Cardiac septum (tissue), 1 donor: ENCODE measurements around the gene DEDD2. TPM values are rescaled to one million over a fixed set of nuclear protein-coding genes. Genes with fewer than 3 reads are reported as not detected.
A peak's percentile ranks its signal among the peaks of the same experiment; 100 is the strongest.
"Not testable (repeated sequence)": the region's sequence is repeated elsewhere in the genome, so short reads cannot be mapped to it uniquely, and the experiment has no call there.

Source experiments
- DNase-seq: peaks from one replicate; pipeline ENCODE4 v3.0.0-alpha.2; 2020; ENCODE audit warnings: low spot score
- intact Hi-C: fragments of 100-400 bp; cut with DNase I; formaldehyde crosslinking; loops from one replicate; pipeline ENCODE4 v1.14.0; 2022
- long read RNA-seq: library from polyadenylated mRNA; unstranded; transcript quantifications from one replicate; pipeline ENCODE4 v2.0.0, GENCODE V29; 2021
- total RNA-seq: library from RNA; stranded (reverse); fragmentation: NEBNext Ultra II Directional; extraction: Animal tissue kit (Norgen Biotek cat#: 25700); gene quantifications from one replicate; pipeline ENCODE4 v1.2.1, GENCODE V29; 2021
- donor health status: DM: no; HTN: no; CAD: no.

The DEDD2 gene, protein sequence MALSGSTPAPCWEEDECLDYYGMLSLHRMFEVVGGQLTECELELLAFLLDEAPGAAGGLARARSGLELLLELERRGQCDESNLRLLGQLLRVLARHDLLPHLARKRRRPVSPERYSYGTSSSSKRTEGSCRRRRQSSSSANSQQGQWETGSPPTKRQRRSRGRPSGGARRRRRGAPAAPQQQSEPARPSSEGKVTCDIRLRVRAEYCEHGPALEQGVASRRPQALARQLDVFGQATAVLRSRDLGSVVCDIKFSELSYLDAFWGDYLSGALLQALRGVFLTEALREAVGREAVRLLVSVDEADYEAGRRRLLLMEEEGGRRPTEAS
- 10.2 TPM for total RNA-seq
- long read RNA-seq, transcript DEDD2-205 (5 exons, 1,183 nt), result major isoform, 14 of 21 reads
- long read RNA-seq, partial matches to known transcripts, result 3 of 21 reads
- long read RNA-seq, other reads (novel, unspliced or antisense), result 1 of 21 reads

DNA sequence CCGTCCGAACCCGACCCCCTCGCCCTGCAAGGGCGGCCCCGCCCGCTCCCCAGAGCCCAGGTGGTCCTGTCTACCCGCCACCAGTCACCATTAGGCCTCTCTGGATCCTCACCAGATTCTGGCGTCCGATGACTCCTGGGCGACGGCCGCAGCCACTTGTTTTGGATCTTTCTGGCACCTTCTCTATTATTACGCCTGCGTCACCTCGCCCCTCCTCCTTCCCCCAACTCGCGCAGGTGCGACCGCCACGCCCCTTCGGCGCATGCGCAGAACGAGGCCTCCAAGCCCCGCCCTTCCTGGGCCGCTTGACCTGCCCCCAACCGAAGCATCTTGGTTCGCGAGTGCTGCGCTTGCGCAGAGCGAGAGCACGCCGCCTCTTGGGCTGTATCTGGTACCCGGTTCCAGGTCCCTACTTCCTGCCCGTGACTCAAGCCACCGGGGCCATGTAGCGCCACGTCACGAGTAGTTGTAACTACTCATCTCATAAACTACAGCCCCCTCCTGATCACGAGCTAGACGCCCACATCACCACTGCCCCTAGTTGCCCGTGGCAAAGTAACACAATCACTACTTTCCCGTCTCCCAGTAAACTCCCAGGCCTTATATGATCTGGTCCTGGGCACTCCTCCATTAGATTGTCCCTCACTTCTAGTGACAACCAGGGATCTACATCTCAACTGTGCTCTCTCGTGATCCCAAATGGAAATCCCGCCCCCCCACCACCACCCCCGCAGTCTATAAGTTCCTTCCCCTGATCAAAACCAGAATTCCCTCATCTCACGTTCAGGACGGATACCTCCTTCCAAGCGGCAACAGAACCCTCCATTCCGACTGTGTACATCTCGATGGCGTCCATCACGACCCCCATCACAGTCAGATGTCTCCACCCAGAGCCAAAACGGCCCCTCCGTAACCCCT, at the start of gene DEDD2:
TSS of gene DEDD2 (minus strand) at position 158 of the 918 bp plus-strand sequence. CDS start 670 bp downstream, outside the sequence.
- peak; percentile 100 for DNase-seq
- intact Hi-C loops, result loop anchor here (2.0 kb wide), 1 partner anchor 25 kb away; the partner anchor contains the start of gene GSK3A

DNA sequence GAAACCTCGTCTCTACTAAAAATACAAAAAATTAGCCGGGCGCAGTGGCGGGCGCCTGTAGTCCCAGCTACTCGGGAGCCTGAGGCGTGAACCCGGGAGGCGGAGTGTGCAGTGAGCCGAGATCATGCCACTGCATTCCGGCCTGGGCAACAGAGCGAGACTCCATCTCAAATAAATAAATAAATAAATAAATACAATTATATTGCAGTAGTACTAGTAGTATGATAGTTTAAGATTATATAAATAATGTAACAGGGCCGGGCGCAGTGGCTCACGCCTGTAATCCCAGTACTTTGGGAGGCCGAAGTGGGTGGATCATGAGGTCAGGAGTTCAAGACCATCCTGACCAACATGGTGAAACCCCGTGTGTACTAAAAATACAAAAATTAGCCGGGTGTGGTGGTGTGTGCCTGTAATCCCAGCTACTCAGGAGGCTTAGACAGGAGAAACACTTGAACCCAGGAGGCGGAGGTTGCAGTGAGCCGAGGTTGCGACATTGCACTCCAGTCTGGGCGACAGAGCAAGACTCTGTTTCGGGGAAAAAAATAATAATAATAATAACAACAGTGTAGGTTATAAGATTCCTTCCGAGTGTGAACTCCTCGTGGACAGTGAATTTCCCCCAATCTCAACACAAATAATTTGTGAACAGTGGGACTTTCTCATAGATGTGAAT, 49.6 kb upstream of the DEDD2 start:
- intact Hi-C loops, result loop anchor here (1.0 kb wide), 1 partner anchor 11 kb away; no protein-coding TSS in a partner anchor
- DNase-seq, result not testable (repeated sequence)

DNA sequence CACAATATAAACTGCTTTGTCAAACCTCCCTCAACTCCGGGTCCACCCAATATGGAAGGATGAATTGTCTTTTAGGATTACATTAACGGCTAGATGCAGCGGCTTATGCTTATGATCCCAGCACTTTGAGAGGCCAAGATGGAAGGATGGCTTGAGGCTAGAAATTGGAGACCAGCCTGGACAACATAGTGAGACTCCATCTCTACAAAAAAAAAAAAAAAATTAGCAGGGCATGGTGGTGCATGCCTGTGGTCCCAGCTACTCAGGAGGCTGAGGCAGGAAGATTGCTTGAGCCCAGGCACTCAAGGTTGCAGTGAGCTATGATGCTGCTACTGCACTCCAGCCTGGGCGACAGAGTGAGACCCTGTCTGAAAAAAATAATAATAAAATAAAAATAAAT, 48.6 kb upstream of the DEDD2 start:
- intact Hi-C loops, DNase-seq: not testable (repeated sequence)

DNA sequence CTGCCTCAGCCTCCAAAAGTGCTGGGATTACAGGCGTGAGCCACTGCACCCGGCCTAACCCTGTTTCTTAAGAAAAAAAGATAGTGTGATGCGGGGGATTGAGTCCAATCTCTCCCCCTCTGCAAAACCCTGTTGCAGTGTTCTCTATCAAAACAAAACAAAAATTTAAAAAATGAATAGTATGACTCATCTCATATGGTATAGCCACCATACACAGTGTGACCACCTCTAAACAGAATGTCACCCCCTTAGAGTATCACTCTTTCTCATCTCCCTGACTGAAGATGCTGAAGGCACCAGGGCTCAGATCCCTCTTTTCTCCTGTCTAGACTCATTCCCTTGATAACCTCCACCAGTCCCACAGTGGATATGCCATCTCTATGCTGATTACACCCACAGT, 44.3 kb upstream of the DEDD2 start:
- no peak for DNase-seq
- intact Hi-C loops, result no loop called here

DNA sequence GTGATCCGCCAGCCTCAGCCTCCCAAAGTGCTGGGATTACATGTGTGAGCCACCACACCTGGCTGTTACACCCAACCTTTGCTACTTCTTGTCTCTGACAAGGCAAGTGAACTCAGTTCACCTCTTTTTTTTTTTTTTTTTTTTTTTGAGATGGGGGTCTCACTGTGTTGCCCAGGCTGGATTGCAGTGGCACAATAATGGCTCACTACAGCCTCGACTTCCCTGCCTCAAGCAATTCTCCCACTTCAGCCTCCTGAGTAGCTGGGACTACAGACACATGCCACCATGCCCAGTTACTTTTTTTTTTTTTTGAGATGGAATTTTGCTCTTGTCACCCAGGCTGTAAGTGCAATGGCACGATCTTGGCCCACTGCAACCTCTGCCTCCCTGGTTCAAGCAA, 40.4 kb upstream of the DEDD2 start:
- intact Hi-C loops, DNase-seq: not testable (repeated sequence)

DNA sequence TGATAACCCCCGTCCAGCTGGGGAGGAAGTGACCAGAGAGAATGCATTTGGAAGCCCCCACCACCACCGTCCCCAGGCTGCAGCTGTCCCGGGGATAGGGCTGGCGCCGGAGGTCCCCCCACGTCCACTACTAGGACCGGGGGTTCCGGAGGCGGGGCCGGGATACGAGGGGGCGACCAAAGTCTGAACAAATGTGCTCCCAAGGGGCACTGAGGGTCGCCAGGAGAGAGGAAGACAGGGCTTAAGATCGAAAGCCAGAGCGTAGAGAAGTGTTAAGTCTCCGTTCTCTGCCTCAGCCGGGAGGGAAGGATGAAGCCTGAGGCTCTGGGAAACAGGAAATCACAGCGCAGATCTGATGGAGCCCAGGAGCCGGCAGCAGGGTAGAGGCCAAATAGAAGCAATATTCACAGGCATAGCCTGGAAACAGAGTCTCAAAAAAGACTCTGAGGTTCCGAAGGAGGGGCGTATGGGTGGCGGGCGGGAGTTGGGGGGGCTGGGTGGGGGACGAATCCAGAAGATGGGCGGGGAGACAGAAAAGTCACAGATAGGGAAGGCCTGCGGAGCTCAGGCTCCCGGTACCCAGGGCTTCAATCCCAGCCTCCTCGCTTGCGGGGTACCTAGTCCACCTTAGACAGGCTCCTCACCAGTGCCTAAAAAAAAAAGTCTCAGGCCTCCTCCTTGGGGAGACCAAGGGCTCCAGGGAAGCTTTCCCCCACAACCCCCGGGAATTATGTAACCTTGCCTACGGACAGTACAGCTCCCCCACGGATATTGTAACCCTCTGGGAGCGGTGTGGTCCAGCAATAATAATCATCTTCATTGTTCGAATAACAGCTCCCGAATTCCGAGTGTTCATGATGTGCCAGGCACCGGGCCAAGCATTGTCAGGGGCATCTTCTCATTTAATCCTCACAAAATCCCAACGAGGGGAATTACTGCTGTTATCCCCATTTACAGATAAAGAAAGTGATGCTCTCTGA, 38.6 kb upstream of the DEDD2 start:
- intact Hi-C loops, result loop anchor here (1.0 kb wide), 2 partner anchors 11 to 24 kb away; no protein-coding TSS in a partner anchor
- peak; percentile 78 for DNase-seq

DNA sequence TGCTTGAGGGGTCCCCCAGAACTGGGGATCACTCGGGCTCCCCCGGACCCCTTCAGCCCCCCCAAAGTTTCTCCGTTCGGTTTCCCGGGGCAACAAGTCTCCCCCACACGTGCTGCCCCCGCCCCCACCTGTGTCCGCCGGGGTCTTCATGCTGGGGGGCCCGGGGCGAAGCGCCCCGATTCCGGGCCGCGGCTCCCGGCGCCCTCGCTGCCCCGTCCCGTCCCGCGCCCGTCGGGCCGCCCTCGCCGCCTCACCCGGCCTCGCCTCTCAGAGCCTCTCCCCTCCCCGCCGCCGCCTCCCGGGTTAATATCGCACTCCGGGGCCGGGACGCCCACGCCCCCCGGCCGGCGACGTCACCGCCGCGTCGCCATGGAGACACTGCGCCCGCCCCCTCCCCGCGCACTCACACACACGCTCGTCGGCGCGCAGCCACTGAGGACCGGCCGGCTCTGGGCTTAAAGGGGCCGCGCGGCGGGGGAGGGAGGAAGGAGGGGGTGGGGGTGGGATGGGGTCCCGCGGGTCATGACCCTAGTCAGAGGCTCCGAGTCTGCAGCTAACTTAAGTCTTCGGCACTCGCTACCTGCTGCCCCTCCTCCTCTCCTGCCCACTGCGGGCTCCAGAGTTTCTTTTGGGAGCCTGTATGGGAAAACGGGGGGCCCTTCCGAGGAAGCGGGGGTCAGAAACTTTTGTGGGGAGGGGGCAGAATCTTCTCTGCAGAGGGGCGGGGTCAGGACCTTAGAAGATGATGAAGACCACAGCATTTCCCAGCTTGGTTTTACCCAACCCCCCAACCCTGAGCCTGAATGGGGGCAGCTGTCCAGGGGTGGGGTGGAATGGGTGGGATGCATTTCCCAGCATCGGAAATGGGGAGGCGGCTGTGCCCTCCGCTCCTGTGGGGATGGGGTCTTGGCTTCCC, 37.6 kb upstream of the DEDD2 start, which contains the start of gene ERF:
TSS of gene ERF (minus strand) at position 279 of the 916 bp plus-strand sequence. CDS start at position 150, 129 bp downstream.
- DNase-seq, result peak; percentile 98
- intact Hi-C loops, result loop anchor here (1.0 kb wide), 1 partner anchor 25 kb away; no protein-coding TSS in a partner anchor

DNA sequence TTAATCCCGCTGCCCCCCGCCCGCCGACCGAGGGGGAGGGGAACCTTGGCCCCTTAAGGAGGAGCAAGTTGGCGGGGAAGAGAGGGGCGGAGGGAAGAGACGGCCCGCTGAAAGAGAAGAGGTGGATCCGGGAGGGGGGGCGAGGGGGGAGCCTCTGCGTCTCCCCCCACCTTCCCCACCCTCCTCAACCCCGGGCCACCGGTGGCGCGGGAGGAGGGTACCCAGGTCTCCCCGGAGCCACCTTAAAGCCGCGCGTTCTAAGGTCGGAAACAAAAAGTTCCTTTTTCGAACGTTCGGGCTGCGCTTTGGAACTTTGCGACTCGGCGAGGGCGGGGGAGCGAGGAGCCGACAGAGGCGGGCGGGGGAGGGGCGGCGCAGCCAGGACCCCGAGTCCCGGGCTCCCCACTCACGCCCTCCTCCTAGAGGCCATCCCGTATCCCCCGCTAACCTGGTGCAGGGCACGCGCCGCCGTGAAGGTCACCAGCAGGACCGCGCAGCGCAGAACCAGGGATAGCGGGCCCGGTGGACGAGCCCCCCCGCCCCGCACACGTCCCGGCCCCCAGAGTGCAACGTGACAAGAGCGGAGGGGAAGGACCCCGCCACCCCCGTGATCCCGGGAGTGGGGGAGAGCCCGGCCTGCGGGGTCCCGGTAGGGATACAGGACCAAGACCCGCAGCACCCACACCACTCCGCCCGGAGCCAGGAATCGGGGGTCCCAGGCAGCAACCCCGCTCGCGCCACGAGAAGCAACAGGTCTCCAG, 36.8 kb upstream of the DEDD2 start:
- intact Hi-C loops, result no loop called here
- peak; percentile 89 for DNase-seq

DNA sequence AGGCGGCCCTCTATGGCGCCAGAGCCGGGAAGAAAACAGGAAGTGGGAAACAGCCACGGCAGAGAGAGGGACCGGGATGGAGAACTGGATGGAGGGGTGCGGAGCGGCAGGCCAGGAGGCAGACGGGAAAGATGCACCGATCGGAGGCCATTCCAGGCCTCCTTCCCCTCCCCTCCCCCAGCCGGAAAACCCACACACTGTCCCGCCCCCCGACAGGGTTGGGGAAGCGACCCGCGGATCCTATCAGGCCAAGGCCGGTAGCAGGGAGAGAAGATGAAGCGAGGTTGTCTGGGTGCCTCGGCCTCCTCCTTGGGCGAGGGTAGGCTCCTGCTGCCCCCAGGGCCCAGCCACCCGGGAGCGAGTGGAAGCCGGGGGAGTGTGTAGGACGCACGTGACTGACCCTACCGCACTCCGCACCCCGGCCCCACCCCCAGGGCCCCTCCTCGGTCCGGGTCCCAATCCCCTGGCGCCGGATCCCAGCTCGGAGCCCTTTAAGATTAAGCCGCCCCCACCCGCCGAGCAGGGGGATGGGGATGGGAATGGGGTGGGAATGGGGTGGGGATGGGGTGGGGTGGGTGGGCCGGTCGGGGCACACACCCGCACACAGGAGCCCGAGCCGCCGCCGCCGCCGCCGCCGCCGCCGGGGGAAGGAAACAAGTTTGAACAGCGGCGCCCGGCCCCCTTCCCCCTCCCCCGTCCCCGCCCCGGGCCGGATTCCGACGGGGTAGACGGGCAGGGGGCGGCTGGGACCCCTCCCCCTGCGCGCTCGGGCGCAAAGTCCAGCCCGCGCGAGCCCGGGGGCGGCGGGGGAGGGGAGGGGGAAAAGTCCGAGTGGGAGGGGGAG, 36.0 kb upstream of the DEDD2 start:
- peak; percentile 80 for DNase-seq
- intact Hi-C loops, result no loop called here

DNA sequence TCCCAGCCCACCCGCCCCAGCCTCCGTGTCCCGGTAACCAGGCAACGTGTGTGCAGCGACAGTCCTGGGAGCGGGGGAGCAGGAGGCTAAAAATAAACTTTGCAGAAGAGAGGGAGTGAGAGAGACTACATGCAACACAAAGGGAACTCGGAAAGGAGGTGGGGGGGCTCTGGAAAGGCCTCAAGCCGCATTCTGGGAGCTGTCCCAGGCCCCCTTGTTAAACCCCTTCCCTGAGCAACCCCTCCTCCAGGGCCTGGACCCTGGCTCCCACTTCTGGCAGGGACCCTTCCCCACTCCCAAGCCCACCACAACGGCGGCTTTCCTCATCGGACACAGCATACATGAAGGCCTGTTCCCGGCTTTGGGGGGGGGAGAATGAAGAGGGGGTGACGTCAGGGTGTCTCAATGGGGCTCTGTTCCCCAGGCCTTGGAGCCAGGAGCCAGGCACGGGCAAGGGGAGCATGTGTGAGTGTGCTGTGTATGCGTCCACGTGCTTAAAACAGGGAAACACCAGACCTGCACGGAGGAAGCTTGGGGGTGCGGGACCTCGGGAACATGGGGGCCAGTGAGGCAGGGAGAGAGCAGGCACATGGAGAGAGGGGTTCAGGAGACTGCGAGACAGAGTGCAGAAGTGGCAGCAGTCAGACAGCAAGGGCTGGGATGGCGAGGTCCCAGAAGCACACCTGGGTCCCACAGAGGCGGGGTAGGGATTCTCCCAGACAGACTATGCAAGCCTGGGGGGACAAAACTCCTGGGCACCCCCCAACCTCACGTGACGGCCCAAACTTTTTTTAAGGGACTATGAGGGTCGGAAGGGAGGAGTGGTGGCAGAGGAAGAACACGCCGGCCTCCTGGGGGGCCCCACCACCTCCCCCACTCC, 35.1 kb upstream of the DEDD2 start:
- no peak for DNase-seq
- intact Hi-C loops, result no loop called here

DNA sequence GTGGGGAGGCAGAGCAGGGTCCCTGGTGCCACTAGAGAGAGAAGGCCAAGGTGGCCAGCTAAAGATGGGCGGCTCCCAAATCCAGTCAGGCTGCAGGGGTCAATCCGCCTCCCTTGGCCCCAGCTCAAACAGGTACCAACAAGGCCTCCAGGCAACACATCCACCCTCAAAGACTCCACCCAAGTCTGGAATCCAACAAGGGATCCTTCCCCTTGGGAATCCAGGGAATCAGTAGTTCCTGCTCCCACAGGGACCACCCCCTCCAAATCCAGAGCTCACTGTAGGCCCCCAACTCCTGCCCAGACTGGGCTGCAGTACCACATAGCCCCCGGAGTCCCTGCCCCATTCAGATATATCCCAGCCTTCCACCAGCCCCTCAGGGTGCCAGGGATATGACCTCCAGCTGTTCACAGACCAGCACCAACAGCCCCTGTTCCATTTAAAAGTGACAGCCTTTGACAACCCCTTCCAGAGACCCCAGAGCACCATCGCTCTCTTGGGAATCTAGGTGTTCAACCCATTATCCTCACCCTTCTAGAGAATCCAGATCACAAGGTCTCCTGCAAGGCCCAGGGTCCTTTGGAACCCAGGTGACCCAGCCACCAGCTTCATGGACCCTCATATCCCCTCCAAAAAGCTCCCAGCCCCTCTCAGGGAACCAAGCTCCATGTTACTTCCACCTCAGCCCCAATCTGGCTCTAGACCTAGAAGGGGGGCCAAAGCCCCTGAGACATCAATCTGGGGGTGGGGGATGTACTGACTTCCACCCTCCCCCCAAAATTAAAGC, 34.3 kb upstream of the DEDD2 start:
- intact Hi-C loops, result no loop called here
- no peak for DNase-seq

DNA sequence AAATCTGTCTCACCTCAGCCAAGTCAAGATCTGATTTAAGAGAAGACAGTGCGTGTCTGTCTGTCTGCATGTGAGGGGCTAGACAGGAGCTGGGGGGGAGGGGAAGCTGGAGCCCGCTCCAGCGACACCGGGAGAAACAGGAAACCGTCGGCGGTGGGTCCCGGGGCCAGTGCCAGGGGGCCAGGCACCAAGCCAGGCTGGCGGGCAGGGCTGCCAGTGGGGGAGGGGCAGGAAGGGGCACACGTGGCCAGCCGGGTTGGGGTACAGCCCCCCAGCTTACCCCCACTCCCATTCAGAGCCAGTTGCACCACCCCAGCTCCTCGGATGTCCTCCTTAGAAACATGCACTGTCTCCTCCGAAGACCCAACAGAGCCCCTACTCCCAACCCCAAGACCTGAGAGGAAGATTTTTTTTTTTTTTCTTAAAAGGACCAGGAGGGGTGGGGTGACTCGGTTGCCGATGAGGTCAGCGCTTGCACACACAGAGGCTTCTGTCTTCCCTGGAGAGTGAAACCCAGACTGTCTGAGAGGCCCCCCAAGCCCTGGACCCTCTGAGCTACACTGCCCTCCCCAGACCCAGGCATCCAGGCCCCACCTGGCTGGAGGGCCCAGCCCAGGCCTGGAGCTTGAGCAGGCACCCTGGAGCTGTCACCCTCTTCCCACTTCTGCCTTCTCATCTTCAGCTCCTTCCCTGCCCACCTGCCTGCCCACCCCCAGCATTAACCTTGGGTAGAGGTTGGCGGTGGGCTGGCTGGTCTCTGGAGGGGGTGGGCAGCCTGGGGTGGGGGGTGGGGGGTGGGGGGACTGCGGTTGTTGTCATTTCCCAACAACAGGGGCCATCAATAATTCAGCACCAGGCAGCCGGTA, 33.4 kb upstream of the DEDD2 start:
- DNase-seq, result no peak
- intact Hi-C loops, result no loop called here

DNA sequence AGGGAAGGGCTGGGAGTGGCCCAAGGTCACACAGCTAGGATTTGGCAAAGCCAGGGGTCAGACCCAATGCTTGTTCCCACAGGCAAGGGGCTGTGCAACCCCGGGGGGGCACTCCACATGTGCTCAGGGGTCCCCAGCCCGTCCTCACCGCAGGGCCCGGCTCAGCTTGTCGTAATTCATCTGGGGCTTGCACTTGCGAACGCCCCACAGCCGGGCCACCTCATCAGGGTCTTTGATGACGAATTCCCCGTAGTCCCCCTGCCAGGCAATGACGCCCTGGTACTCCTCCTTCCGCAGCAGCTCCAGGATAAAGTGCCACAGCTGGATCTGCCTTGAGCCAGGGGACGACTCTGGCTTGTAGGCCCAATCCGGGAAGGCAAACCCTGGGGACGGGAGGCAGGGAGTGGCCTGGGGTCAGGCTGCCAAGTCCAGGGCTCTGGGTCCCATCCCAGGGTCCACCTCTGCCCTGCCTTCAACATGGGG, 32.7 kb upstream of the DEDD2 start:
- no peak for DNase-seq
- intact Hi-C loops, result no loop called here
